Measurements from ENCODE around the gene CSMD2.

The CSMD2 gene

GRCh38 chr1:34155860-34156259 lies 9.2 kb downstream of the CSMD2 start:
- FAIRE-seq (no peak), DNase-seq (ENCODE audit: insufficient read length, low spot score) (no peak)
- no peak for TF ChIP-seq CTCF (IDR thresholded peaks at IDR 0.05; ENCODE audit: insufficient read depth, missing control alignments)

GRCh38 chr1:34153246-34153645 lies 11.8 kb downstream of the CSMD2 start:
- TF ChIP-seq CTCF (IDR thresholded peaks at IDR 0.05; ENCODE audit: insufficient read depth, missing control alignments), result no peak
- no peak for DNase-seq (ENCODE audit: insufficient read length, low spot score)
- no peak for FAIRE-seq

GRCh38 chr1:34149501-34149900 lies 15.5 kb downstream of the CSMD2 start:
- FAIRE-seq (no peak), DNase-seq (ENCODE audit: insufficient read length, low spot score) (no peak)
- no peak for TF ChIP-seq CTCF (IDR thresholded peaks at IDR 0.05; ENCODE audit: insufficient read depth, missing control alignments)

- no peak for FAIRE-seq
- no peak for DNase-seq (ENCODE audit: insufficient read length, low spot score)
- no peak for TF ChIP-seq CTCF (IDR thresholded peaks at IDR 0.05; ENCODE audit: insufficient read depth, missing control alignments)
Measured at GRCh38 chr1:34147301-34147700, 17.7 kb downstream of the CSMD2 start.

- FAIRE-seq, result no peak
- DNase-seq (ENCODE audit: insufficient read length, low spot score), result no peak
- no peak for TF ChIP-seq CTCF (IDR thresholded peaks at IDR 0.05; ENCODE audit: insufficient read depth, missing control alignments)
Measured at GRCh38 chr1:34144766-34145165, 20.3 kb downstream of the CSMD2 start.

- DNase-seq (ENCODE audit: insufficient read length, low spot score) (no peak), FAIRE-seq (no peak)
- TF ChIP-seq CTCF (IDR thresholded peaks at IDR 0.05; ENCODE audit: insufficient read depth, missing control alignments), result no peak
Measured at GRCh38 chr1:34143975-34144374, 21.1 kb downstream of the CSMD2 start.

- no peak for TF ChIP-seq CTCF (IDR thresholded peaks at IDR 0.05; ENCODE audit: insufficient read depth, missing control alignments)
- FAIRE-seq, result no peak
Measured at GRCh38 chr1:34140011-34140676, 24.9 kb downstream of the CSMD2 start.

More at GRCh38 chr1:34140011-34140676, 24.9 kb downstream of the CSMD2 start:
- no peak for DNase-seq (ENCODE audit: insufficient read length, low spot score)
